Calu3 (cell line): ENCODE results near the gene RAP2A. TPM values are rescaled to one million over a fixed set of nuclear protein-coding genes. Genes with fewer than 3 reads are reported as not detected.

Source experiments
- BruUV-seq: library from RNA; stranded (reverse); fragments of 400-500 nt; replicated peaks from 2 replicates; lab custom pipeline; 2021; lab: Mats Ljungman, UMichigan
- CTCF ChIA-PET: fragments of 300-600 bp; sonication (Branson Sonifier 250); formaldehyde crosslinking; loops from one replicate; lab custom pipeline; 2022; ENCODE audit warnings: antibody characterized with exemption; lab: Charles Lee
- DNase-seq: peaks from one replicate; pipeline ENCODE4 v3.0.0; 2022
- H3K27ac Mint-ChIP-seq: one replicate; pipeline ENCODE4 v1.8.0; 2022; ENCODE audit warnings: mixed read lengths; ENCODE audit not compliant: unreplicated experiment
- H3K27me3 Mint-ChIP-seq: one replicate; pipeline ENCODE4 v1.8.0; 2022; ENCODE audit warnings: mixed read lengths; ENCODE audit not compliant: unreplicated experiment
- H3K36me3 Mint-ChIP-seq: one replicate; pipeline ENCODE4 v1.8.0; 2022; ENCODE audit warnings: mild to moderate bottlenecking, moderate library complexity, mixed read lengths; ENCODE audit not compliant: insufficient read depth, unreplicated experiment
- H3K4me1 Mint-ChIP-seq: one replicate; pipeline ENCODE4 v1.8.0; 2022; ENCODE audit warnings: mild to moderate bottlenecking, low read depth, mixed read lengths; ENCODE audit not compliant: unreplicated experiment
- H3K4me3 Mint-ChIP-seq: one replicate; pipeline ENCODE4 v1.8.0; 2022; ENCODE audit warnings: mild to moderate bottlenecking, low read depth, moderate library complexity, mixed read lengths; ENCODE audit not compliant: unreplicated experiment
- H3K9me3 Mint-ChIP-seq: one replicate; pipeline ENCODE4 v1.8.0; 2022; ENCODE audit warnings: low read depth, mixed read lengths; ENCODE audit not compliant: unreplicated experiment
- CTCF ChIP-seq: fragments of 200-600 bp; IDR thresholded peaks from one replicate; pipeline ENCODE4 v1.8.0; 2022; ENCODE audit warnings: antibody characterized with exemption; ENCODE audit not compliant: unreplicated experiment
- intact Hi-C: fragments of 100-400 bp; cut with micrococcal nuclease; formaldehyde crosslinking; loops from one replicate; pipeline ENCODE4 v1.10.0; 2022; ENCODE audit not compliant: unreplicated experiment
- total RNA-seq: library from RNA; stranded (reverse); gene quantifications from 2 replicates; pipeline ENCODE4 v1.2.3, GENCODE V29; 2022

The RAP2A gene
- total RNA-seq, 1 experiment from 2014 or later, result 7.7 TPM

- CTCF ChIA-PET, result no interaction called here
- no peak for TF ChIP-seq CTCF
- Mint-ChIP-seq H3K4me1 (no peaks in the 10 kb centered on the region), H3K27ac (no peak overlapping the region), H3K27me3 (no peaks in the 10 kb centered on the region), H3K9me3 (no peaks in the 10 kb centered on the region), H3K4me3 (no peak overlapping the region), H3K36me3 (no peaks in the 10 kb centered on the region)
- BruUV-seq, result no TSS peak
- intact Hi-C loops, result no loop called here
- DNase-seq, result no peak
These were observed 42.9 kb upstream of the RAP2A start for GRCh38 chr13:97390941-97391600.

DNA sequence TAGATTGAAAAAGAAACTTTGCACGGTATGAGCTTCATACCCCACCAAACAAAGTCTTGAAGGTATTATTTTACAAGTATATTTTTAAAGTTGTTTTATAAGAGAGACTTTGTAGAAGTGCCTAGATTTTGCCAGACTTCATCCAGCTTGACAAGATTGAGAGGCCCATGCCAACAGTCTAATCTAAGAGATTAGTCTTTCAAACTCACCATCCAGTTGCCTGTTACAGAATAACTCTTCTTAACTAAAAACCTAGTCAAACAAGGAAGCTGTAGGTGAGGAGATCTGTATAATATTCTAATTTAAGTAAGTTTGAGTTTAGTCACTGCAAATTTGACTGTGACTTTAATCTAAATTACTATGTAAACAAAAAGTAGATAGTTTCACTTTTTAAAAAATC lies 41.9 kb upstream of the RAP2A start:
- intact Hi-C loops, result no loop called here
- no peaks in the 10 kb centered on the region for H3K9me3 Mint-ChIP-seq
- no peak for TF ChIP-seq CTCF
- no TSS peak for BruUV-seq
- CTCF ChIA-PET, result no interaction called here
- no peaks in the 10 kb centered on the region for H3K27me3 Mint-ChIP-seq
- no peaks in the 10 kb centered on the region for H3K4me1 Mint-ChIP-seq
- no peak overlapping the region for H3K27ac Mint-ChIP-seq
- no peak for DNase-seq
- H3K36me3 Mint-ChIP-seq, result no peaks in the 10 kb centered on the region
- H3K4me3 Mint-ChIP-seq, result no peak overlapping the region

- CTCF ChIA-PET, result no interaction called here
- no peak overlapping the region for H3K27ac Mint-ChIP-seq
- H3K4me3 Mint-ChIP-seq, result no peak overlapping the region
- H3K4me1 Mint-ChIP-seq, result no peaks in the 10 kb centered on the region
- DNase-seq, result no peak
- no TSS peak for BruUV-seq
- H3K36me3 Mint-ChIP-seq, result no peaks in the 10 kb centered on the region
- TF ChIP-seq CTCF, result no peak
- intact Hi-C loops, result no loop called here
- H3K27me3 Mint-ChIP-seq, result no peaks in the 10 kb centered on the region
- H3K9me3 Mint-ChIP-seq, result no peaks in the 10 kb centered on the region
These were observed 39.4 kb upstream of the RAP2A start for GRCh38 chr13:97394542-97394941.

DNA sequence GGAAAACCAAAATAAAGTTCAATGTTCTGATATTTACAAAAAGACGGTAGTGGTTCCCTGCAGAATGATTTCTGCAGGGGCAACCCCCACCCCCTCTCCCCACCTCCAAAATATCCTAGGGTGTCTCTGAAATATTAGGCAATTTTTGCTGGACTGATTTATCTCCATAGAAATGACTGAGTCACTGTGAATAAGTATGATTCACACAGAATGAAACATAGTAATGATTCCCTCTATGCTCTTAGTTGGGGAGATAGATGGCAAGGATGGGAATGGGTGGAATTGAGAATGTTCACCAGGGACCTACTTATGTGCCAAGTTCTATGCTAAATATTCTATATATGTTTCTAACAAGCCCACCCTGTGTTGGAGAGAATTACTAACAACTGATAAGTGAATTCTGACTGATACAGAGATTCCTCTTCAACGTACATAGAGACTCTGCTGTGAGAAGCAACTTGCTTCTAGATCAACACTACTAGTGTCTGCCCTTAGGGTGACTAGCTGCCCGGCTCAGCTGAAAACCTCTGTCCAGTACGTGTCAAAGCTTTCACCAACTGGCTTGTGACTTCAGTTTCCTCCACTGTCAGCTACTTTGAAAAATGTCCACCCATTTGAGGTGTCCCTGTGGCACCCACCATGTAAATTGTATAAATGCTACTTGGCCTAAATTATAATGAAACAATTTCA lies 38.4 kb upstream of the RAP2A start:
- no peak overlapping the region for H3K4me3 Mint-ChIP-seq
- H3K27me3 Mint-ChIP-seq, result no peaks in the 10 kb centered on the region
- CTCF ChIA-PET, result no interaction called here
- H3K9me3 Mint-ChIP-seq, result no peaks in the 10 kb centered on the region
- no peaks in the 10 kb centered on the region for H3K36me3 Mint-ChIP-seq
- no peak for DNase-seq
- H3K4me1 Mint-ChIP-seq, result no peaks in the 10 kb centered on the region
- BruUV-seq, result no TSS peak
- TF ChIP-seq CTCF, result no peak
- no peak overlapping the region for H3K27ac Mint-ChIP-seq
- intact Hi-C loops, result no loop called here
